Neural crest cell (in vitro differentiated cells): ENCODE results near the gene ANKRD10. TPM values are rescaled to one million over a fixed set of nuclear protein-coding genes. Genes with fewer than 3 reads are reported as not detected.

Experiments used
- DNase-seq: peaks from one replicate; pipeline ENCODE4 v3.0.0; 2021; ENCODE audit warnings: low read depth, mixed read lengths, low spot score
- H3K27ac Mint-ChIP-seq: one replicate; pipeline ENCODE4 v1.8.0; 2021; ENCODE audit warnings: mild to moderate bottlenecking, mixed read lengths; ENCODE audit not compliant: unreplicated experiment
- H3K27me3 Mint-ChIP-seq: 2 replicates; pipeline ENCODE4 v1.8.0; 2021; ENCODE audit warnings: low read depth, mild to moderate bottlenecking, mixed read lengths
- H3K36me3 Mint-ChIP-seq: 2 replicates; pipeline ENCODE4 v1.8.0; 2021; ENCODE audit warnings: low read depth, mild to moderate bottlenecking, mixed read lengths
- H3K4me1 Mint-ChIP-seq: 2 replicates; pipeline ENCODE4 v1.8.0; 2021; ENCODE audit warnings: mixed read lengths
- H3K4me3 Mint-ChIP-seq: one replicate; pipeline ENCODE4 v1.8.0; 2021; ENCODE audit warnings: mild to moderate bottlenecking, mixed read lengths
- H3K9me3 Mint-ChIP-seq: 2 replicates; pipeline ENCODE4 v1.8.0; 2021; ENCODE audit warnings: mixed read lengths
- CTCF ChIP-seq: fragments of 200-600 bp; sonication (generic); conservative IDR thresholded peaks from 2 replicates; pipeline ENCODE4 v1.5.0; 2021; ENCODE audit warnings: antibody characterized with exemption, mild to moderate bottlenecking
- total RNA-seq: library from RNA; stranded (reverse); gene quantifications from 2 replicates; pipeline ENCODE4 v1.2.1, GENCODE V29; 2021

The ANKRD10 gene
- total RNA-seq, 1 donor from 2014 or later: 204 TPM

GRCh38 chr13:110945928-110946570 lies 31.2 kb upstream of the ANKRD10 start:
- Mint-ChIP-seq H3K9me3 (no peaks in the 10 kb centered on the region), H3K27ac (peak overlapping the region; percentile 62), H3K4me1 (peaks cover 8% of the 10 kb centered on the region), H3K27me3 (no peaks in the 10 kb centered on the region), H3K4me3 (no peak overlapping the region), H3K36me3 (no peaks in the 10 kb centered on the region)
- TF ChIP-seq CTCF: no peak
- no peak for DNase-seq

GRCh38 chr13:110944968-110945927 lies 30.4 kb upstream of the ANKRD10 start:
- H3K4me1 Mint-ChIP-seq: peaks cover 8% of the 10 kb centered on the region
- H3K36me3 Mint-ChIP-seq: no peaks in the 10 kb centered on the region
- peak overlapping the region; percentile 43 for H3K27ac Mint-ChIP-seq
- H3K9me3 Mint-ChIP-seq: no peaks in the 10 kb centered on the region
- H3K27me3 Mint-ChIP-seq: no peaks in the 10 kb centered on the region
- no peak for TF ChIP-seq CTCF
- no peak overlapping the region for H3K4me3 Mint-ChIP-seq
- no peak for DNase-seq

- Mint-ChIP-seq H3K9me3 (no peaks in the 10 kb centered on the region), H3K36me3 (no peaks in the 10 kb centered on the region), H3K4me1 (peaks cover 8% of the 10 kb centered on the region), H3K4me3 (no peak overlapping the region), H3K27ac (no peak overlapping the region), H3K27me3 (no peaks in the 10 kb centered on the region)
- peak; percentile 61 for TF ChIP-seq CTCF
- DNase-seq: no peak
These were observed 29.5 kb upstream of the ANKRD10 start for GRCh38 chr13:110944121-110944967.

GRCh38 chr13:110942248-110942981 lies 27.5 kb upstream of the ANKRD10 start:
- Mint-ChIP-seq H3K27me3 (no peaks in the 10 kb centered on the region), H3K4me3 (no peak overlapping the region), H3K4me1 (peaks cover 8% of the 10 kb centered on the region), H3K36me3 (no peaks in the 10 kb centered on the region), H3K9me3 (peaks cover 2% of the 10 kb centered on the region), H3K27ac (no peak overlapping the region)
- no peak for DNase-seq
- TF ChIP-seq CTCF: no peak
